Measurements from ENCODE around the gene ATF2. TPM values are rescaled to one million over a fixed set of nuclear protein-coding genes. Genes with fewer than 3 reads are reported as not detected.
A peak's percentile ranks its signal among the peaks of the same experiment; 100 is the strongest.

ATF2 gene
- total and polyA plus RNA-seq, 2 of the 13 experiments (the other 11 are each of a cell fraction or from before 2014, with no cell fraction given), result 91.6 to 95.1 TPM

- TF ChIP-seq ZBTB33 (CRISPR knock-in tag; IDR thresholded peaks at IDR 0.05), result 0 out of 2 replicates have a peak, but pooled peaks have one; percentile 24
- TF ChIP-seq KDM6A (CRISPR knock-in tag; IDR thresholded peaks at IDR 0.05; ENCODE audit: low read depth), result no peak
- TF ChIP-seq TBX3 (IDR thresholded peaks at IDR 0.05; ENCODE audit: borderline replicate concordance), result no peak
- TF ChIP-seq ETV5 (CRISPR knock-in tag; IDR thresholded peaks at IDR 0.05; ENCODE audit: borderline replicate concordance), result no peak
- TF ChIP-seq ZNF318 (CRISPR knock-in tag; IDR thresholded peaks at IDR 0.05), result no peak
- TF ChIP-seq TCF7 (IDR thresholded peaks at IDR 0.05; ENCODE audit: low read depth), result peak; percentile 42; the same call in 1 of the 2 replicates
- TF ChIP-seq TEAD3 (CRISPR knock-in tag; optimal IDR thresholded peaks at IDR 0.05; ENCODE audit: borderline replicate concordance), result peak; percentile 7
- no peak for TF ChIP-seq ZNF441 (CRISPR knock-in tag; IDR thresholded peaks at IDR 0.05; ENCODE audit: borderline replicate concordance)
- TF ChIP-seq KLF12 (CRISPR knock-in tag; IDR thresholded peaks at IDR 0.05; ENCODE audit: borderline replicate concordance), result no peak
- TF ChIP-seq LRRFIP1 (CRISPR knock-in tag; conservative IDR thresholded peaks at IDR 0.05), result no peak
- TF ChIP-seq ZNF350 (CRISPR knock-in tag; IDR thresholded peaks at IDR 0.05; ENCODE audit: borderline replicate concordance, low read depth), result no peak
- no peak for TF ChIP-seq ZKSCAN1 (IDR thresholded peaks at IDR 0.05; ENCODE audit: low read length)
- no peak for TF ChIP-seq ZNF570 (CRISPR knock-in tag; IDR thresholded peaks at IDR 0.05; ENCODE audit: borderline replicate concordance)
- TF ChIP-seq ZNF644 (CRISPR knock-in tag; IDR thresholded peaks at IDR 0.05; ENCODE audit: low read depth), result no peak
- no peak for TF ChIP-seq MIER2 (CRISPR knock-in tag; IDR thresholded peaks at IDR 0.05)
- no peak for TF ChIP-seq CEBPB (IDR thresholded peaks at IDR 0.05; ENCODE audit: borderline replicate concordance, low read depth, low read length)
These were observed 110.8 kb downstream of the ATF2 start (continued) for GRCh38 chr2:175057078-175057685.

All from HepG2 (cell line).